GM19239 (cell line): Measurements from ENCODE around the gene LTBP3.

Experiments
- DNase-seq: peaks from one replicate; pipeline ENCODE4 v3.0.0; 2011; ENCODE audit warnings: low spot score; ENCODE audit not compliant: insufficient read length
- FAIRE-seq: peaks from 2 replicates; lab custom pipeline; 2011; peaks lifted over from hg19 to GRCh38; lab: Jason Lieb, UNC

Gene LTBP3

DNA sequence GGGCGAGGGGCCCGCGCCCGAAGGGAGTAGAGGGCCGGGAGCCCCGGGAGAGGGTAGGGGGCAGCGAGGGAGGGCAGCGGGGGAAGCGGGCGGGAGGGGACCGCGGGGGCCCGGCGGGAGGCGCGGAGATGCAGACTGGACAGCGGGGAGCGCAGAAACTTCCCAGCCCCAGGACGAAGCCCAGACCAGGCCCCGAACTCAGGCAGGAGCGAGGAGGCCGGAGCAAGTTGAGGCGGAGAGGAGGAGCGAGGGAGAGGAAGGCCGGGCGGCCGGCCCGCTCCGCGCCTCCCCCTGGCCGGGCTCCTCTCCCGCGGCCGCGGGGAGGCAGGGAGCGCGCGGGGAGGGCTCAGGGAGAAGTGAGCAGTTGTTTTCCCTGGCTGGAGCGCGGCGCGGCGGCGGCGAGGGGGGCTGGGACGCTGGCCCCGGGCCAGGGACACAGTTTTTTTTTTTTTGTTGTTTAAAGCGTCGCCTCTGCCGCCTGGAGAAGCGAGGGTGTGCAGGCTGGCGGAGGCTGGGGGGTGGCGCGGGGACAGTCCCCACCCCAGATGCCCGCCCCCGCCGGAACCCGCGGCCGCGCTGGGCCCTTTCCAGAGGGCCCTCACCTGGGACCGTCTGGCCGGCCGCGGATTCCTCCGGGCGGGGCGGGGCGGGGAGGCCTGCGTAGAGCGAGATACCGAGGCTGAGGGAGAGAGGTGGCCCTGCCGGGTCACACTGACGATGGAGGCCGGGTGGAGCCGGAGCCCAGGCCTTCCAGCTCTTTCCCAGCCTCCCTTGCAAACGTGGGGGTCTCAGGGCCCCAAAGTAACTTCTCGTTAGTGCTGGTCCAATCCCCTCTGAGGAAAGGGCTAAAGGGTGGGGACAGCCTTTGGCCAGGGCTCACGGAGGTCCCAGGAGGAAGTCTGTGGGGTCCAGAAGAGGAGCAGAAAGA, at the start of gene LTBP3:
LTBP3 (minus strand) TSS at position 358 of the 928 bp plus-strand sequence. CDS start 400 bp downstream, outside the sequence.
- no peak for FAIRE-seq
- peak; percentile 72 for DNase-seq

DNA sequence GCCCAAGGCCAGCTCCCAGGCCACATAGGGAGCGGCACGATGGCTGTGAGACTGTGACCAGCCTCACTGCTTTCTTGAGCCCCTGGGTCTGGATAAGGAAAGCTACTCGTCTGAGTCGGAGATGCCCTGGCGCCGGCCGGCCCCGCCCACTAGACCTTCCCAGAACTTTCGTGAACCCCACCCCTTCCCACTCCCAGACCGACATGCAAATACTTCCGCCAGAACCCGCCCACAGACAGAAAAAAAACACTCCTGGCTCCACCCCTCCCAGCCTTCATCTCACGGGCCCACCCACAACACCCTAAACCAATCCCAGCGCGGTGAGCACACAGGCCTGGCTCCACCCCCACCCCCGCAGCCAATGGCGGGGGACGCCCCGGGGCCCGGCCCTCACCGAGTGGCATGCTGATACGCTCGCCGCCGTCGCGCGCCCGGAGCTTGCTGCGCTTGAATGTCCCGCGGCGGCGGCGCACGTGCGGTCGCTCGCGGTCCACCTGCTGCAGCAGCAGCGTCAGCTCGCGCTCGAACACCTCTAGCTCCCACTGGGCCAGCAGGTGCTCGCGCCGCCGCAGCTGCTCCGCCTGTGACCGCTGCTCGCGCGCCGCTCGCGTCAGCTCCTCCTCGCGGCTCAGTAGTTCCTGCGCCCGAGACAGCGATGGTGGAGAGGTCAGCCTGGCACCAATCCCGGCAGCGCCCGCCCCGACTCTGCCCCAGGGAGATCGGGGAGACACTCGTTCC, 48.9 kb upstream of the LTBP3 start:
- FAIRE-seq (no peak), DNase-seq (no peak)

DNA sequence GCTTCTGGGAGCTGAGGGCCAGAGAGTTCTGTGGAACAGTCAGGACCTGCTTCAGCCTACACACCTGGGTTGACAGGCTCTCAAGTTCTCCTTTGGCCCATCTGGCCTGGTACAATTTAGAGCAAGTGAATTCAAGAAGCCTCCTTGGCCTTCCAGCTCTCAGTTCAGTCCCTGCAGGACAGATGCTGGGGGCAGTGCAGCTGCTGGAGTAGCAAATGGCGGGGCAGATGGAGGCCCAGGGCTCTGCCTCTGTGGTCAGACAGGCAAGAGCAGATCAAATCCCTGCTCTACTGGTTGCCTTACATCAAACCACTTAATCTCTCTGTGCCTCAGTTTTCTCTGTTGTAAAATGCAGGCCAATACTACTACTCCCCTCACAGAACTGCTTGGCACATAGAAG, 46.1 kb upstream of the LTBP3 start:
- DNase-seq (no peak), FAIRE-seq (no peak)

GRCh38 chr11:65599955-65600246, 41.7 kb upstream of the LTBP3 start:
- no peak for FAIRE-seq
- DNase-seq: no peak

- no peak for FAIRE-seq
- no peak for DNase-seq
These were observed 41.2 kb upstream of the LTBP3 start for GRCh38 chr11:65599216-65599954.

DNA sequence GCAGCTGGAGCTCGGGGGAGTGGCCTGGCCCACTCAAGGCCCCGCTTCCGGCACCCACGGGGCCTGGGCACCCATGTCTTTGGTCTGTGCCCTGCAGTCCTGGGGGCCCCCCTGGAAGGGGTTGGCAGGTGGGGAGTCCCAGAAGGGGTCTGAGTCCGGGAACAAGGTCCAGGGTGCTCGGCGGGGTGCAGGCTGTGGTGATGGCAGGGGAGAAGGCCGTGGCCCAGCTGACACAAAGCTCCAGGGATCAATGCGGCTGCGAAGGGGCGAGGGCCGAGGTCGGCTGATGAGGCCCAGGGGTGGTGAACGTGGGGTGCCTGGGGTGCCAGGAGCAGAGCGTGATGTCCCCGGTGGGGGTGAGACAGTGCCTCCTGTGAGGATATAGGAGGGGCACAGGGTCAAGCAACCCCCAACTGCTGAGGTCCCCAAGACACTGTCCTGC, 40.1 kb upstream of the LTBP3 start:
- FAIRE-seq: no peak
- no peak for DNase-seq

GRCh38 chr11:65596520-65596919, 38.4 kb upstream of the LTBP3 start:
- DNase-seq: no peak
- FAIRE-seq: no peak

- no peak for DNase-seq
These were observed 37.6 kb upstream of the LTBP3 start, which contains the start of gene KCNK7 for GRCh38 chr11:65595543-65596281. Gene KCNK7 (minus strand): TSS chr11:65595800. CDS start chr11:65595772, 28 bp downstream.

GRCh38 chr11:65595131-65595530, 37.0 kb upstream of the LTBP3 start:
- DNase-seq (no peak), FAIRE-seq (no peak)

More at GRCh38 chr11:65595543-65596281, 37.6 kb upstream of the LTBP3 start, which contains the start of gene KCNK7:
- FAIRE-seq: no peak

DNA sequence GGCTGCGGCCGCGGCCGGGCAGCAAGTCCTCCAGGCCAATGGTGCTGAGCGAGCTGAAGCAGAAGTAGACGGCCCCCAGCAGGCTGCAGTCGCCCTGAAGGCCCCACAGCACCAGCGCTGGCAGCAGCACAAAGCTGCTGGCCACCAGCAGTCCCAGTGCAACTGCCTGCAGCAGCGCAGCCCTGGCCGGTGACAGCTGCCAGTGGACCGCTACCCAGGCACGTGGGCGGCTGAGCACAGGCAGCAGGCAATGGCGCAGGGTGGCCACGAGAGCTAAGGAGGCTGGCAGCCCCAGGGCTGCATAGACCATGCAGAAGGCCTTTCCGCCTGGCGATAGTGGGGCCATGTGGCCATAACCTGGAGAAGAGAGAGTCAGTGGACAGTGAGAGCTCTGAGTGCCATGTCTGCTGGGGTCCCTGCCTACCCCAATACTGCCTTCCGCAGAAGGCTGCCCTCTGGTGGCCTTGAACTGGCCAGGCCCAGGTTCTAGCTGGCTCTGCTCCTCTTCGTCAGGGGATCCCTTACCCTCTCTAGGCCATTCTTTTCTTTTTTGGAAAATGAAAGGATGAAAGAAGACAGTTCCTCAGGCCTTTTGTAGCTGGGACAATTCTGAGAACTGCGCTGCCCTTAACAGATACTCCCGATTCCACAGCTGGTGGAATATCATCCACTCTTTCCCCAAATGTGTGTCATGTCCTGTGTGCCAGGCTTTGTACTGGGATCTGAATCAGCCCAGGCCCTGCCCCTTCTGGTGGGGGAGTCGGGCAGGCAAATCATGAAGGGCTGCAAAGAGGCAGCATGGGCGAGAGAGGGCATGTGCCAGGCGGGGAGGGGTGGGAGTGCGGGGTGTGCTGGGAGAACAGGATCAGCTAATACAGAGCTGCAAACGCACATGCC, 35.6 kb upstream of the LTBP3 start:
- FAIRE-seq (peak; percentile 78), DNase-seq (peak; percentile 77)

- no peak for DNase-seq
- FAIRE-seq: no peak
These were observed 34.8 kb upstream of the LTBP3 start for GRCh38 chr11:65592858-65593517.

DNA sequence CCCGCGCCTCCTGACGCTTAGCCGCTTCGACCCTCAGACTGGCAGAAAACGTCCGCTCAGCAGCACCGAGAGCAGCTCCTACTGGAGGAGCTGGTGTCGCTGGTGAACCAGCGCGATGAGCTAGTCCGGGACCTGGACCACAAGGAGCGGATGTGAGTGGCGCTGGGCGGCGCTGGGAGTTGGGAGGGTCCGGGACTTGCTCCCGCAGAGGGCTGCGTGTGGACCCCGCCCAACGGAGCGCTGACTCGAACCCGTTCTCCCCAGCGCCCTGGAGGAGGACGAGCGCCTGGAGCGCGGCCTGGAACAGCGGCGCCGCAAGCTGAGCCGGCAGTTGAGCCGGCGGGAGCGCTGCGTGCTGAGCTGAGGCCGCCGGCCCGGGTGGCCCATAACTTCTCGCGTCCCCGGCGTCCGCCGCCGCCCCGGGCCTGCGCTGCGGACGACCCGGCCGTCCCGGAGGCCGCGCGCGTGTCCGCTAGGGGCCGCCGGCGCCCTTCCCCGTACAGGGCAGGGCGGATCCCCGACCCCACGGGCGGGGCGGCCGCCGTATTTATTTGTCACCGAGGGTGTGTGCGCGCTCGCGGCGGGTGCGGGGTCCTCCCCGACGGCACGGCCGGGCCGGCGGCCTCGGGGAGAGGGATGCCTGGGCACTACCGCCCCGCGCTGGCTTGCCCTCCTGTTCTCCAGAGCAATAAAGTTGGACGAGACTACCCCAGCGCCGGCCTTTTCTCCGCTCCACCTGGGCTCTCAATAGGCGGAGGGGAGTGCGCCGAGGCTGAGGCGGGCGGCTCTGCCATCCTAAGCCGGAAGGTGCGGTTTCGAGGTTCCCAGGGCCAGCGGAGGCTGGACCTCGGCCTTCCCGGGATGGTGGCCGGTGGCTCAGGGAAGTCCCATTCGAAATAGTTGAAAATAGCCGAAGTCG, 34.0 kb upstream of the LTBP3 start:
- FAIRE-seq (no peak), DNase-seq (no peak)

- FAIRE-seq: no peak
- no peak for DNase-seq
These were observed 32.1 kb upstream of the LTBP3 start for GRCh38 chr11:65590240-65590738.

DNA sequence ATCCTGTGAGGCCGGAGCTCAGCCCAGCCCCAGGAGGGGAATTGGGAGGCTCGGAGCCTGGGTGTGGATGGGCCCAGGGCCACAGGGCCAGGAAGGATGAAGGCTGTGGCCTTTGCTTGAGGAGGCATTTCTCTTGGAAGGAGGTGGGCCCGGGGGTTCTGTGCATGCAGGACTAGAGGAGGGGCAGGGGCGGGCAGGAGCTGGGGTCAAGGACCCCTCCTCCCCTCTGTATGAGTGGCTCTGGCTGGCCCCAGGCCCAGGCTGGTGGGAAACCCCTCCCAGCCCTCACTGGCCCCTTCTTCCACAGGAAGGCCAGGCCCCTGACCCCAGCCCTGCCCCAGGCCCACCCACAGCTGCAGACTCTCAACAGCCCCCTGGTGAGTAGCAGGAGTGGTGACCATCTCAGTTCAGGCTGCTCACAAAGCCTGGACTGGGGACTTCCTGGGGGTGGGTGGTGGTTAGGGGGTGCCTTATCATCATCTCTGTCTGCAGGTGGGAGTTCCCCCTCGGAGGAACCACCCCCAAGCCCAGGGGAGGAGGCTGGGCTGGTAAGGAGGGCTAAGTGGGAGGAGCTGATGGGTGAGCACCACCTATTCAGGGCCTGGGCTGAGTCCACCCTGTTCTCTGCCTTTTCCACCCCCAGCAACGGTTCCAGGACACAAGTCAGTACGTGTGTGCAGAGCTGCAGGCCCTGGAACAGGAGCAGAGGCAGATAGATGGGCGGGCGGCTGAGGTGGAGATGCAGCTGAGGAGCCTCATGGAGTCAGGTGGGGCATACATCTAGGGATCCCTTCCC, 31.5 kb upstream of the LTBP3 start:
- FAIRE-seq: no peak
- DNase-seq: no peak

DNA sequence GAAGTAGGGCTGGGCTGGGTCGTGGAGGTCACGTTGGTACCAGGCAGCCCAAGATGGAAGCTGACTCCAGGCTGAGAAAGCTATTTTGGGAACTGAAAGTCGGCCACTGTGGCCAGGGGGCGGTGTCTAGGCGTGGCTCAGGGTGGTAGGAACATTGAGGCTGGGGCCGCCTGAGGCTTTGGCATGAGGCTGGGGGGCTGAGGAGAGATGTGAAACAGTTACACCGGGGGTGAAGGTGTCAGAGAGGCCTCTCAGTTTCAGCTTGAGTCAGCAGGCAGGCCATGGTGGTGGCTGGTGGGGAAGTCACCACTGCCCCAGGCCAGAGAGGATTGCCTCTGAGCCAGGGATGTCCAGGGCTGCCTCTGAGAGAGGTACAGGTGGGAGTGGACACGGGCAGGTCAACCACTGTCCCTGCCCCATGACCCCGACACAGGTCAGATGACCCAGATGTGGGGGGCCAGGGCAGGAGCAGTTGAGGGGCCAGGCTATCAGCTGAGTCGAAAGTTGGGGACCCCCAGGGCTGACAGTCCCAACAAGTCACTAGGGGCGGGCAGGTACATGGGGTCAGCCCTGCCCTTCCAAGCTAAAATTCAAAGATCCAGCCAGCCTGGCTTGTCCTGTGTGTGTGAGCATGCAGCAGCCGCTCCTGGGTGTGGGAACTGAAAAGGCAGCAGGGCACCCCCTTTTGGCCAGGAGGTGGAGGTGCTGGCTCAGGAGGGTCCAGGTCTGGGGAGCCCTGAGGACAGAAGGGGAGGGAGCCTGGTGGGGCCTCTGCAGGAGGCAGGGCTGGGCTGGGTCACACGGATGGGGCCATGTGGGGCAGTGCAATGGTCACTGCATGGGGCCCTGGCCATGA, 30.3 kb upstream of the LTBP3 start:
- FAIRE-seq: no peak
- DNase-seq: peak; percentile 100
